ENCODE measurements around the gene OTUD1.

Gene OTUD1

GRCh38 chr10:23412223-23412622 lies 26.7 kb upstream of the OTUD1 start:
- no peak overlapping the region for H3K27ac ChIP-seq (replicated peaks)
- H3K4me3 ChIP-seq (replicated peaks; ENCODE audit: insufficient read depth, low read length), result no peak overlapping the region
- no peak for DNase-seq (ENCODE audit: low read depth in 1 of 2, low spot score in 1 of 2)
- TF ChIP-seq GABPA (IDR thresholded peaks at IDR 0.05; ENCODE audit: low read depth) (no peak), REST (IDR thresholded peaks at IDR 0.05; ENCODE audit: insufficient replicate concordance, low read depth) (no peak), SPI1 (IDR thresholded peaks at IDR 0.05; ENCODE audit: borderline replicate concordance, low read depth) (no peak), POLR2AphosphoS5 (IDR thresholded peaks at IDR 0.05; ENCODE audit: low read depth) (no peak), CTCF (IDR thresholded peaks at IDR 0.05; ENCODE audit: insufficient read depth, low read length) (no peak)
- H3K27me3 ChIP-seq (ENCODE audit: insufficient read depth, poor library complexity, severe bottlenecking), result no peaks in the 10 kb centered on the region

- DNase-seq (ENCODE audit: low read depth in 1 of 2, low spot score in 1 of 2), result no peak
- Histone ChIP-seq H3K27me3 (ENCODE audit: insufficient read depth, poor library complexity, severe bottlenecking) (no peaks in the 10 kb centered on the region), H3K4me3 (replicated peaks; ENCODE audit: insufficient read depth, low read length) (no peak overlapping the region), H3K27ac (replicated peaks) (no peak overlapping the region)
- no peak for TF ChIP-seq GABPA (IDR thresholded peaks at IDR 0.05; ENCODE audit: low read depth)
- no peak for TF ChIP-seq SPI1 (IDR thresholded peaks at IDR 0.05; ENCODE audit: borderline replicate concordance, low read depth)
- no peak for TF ChIP-seq POLR2AphosphoS5 (IDR thresholded peaks at IDR 0.05; ENCODE audit: low read depth)
- TF ChIP-seq CTCF (IDR thresholded peaks at IDR 0.05; ENCODE audit: insufficient read depth, low read length), result no peak
- no peak for TF ChIP-seq REST (IDR thresholded peaks at IDR 0.05; ENCODE audit: insufficient replicate concordance, low read depth)
Observed at GRCh38 chr10:23413629-23414089, 25.2 kb upstream of the OTUD1 start.

- Histone ChIP-seq H3K4me3 (replicated peaks; ENCODE audit: insufficient read depth, low read length) (no peak overlapping the region), H3K27me3 (ENCODE audit: insufficient read depth, poor library complexity, severe bottlenecking) (no peaks in the 10 kb centered on the region), H3K27ac (replicated peaks) (no peak overlapping the region)
- TF ChIP-seq GABPA (IDR thresholded peaks at IDR 0.05; ENCODE audit: low read depth) (no peak), POLR2AphosphoS5 (IDR thresholded peaks at IDR 0.05; ENCODE audit: low read depth) (no peak), REST (IDR thresholded peaks at IDR 0.05; ENCODE audit: insufficient replicate concordance, low read depth) (no peak), CTCF (IDR thresholded peaks at IDR 0.05; ENCODE audit: insufficient read depth, low read length) (no peak), SPI1 (IDR thresholded peaks at IDR 0.05; ENCODE audit: borderline replicate concordance, low read depth) (no peak)
- no peak for DNase-seq (ENCODE audit: low read depth in 1 of 2, low spot score in 1 of 2)
Observed at GRCh38 chr10:23414658-23415057, 24.2 kb upstream of the OTUD1 start.

Measured in HL-60 (cell line).